ENCODE results near the gene VPS35L.

Gene VPS35L

GRCh38 chr16:19710191-19710908, 154.8 kb downstream of the VPS35L start:
- in situ Hi-C loops (cut with MboI; ENCODE audit: low sequenced_read_pairs, unreplicated experiment): no loop called here
- TF ChIP-seq, protein P1, sequence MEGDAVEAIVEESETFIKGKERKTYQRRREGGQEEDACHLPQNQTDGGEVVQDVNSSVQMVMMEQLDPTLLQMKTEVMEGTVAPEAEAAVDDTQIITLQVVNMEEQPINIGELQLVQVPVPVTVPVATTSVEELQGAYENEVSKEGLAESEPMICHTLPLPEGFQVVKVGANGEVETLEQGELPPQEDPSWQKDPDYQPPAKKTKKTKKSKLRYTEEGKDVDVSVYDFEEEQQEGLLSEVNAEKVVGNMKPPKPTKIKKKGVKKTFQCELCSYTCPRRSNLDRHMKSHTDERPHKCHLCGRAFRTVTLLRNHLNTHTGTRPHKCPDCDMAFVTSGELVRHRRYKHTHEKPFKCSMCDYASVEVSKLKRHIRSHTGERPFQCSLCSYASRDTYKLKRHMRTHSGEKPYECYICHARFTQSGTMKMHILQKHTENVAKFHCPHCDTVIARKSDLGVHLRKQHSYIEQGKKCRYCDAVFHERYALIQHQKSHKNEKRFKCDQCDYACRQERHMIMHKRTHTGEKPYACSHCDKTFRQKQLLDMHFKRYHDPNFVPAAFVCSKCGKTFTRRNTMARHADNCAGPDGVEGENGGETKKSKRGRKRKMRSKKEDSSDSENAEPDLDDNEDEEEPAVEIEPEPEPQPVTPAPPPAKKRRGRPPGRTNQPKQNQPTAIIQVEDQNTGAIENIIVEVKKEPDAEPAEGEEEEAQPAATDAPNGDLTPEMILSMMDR (IDR thresholded peaks at IDR 0.05; ENCODE audit: borderline replicate concordance, control extremely low read depth, extremely low read depth, insufficient read depth, missing control alignments): no peak
- DNase-seq (ENCODE audit: low spot score): no peak

DNA sequence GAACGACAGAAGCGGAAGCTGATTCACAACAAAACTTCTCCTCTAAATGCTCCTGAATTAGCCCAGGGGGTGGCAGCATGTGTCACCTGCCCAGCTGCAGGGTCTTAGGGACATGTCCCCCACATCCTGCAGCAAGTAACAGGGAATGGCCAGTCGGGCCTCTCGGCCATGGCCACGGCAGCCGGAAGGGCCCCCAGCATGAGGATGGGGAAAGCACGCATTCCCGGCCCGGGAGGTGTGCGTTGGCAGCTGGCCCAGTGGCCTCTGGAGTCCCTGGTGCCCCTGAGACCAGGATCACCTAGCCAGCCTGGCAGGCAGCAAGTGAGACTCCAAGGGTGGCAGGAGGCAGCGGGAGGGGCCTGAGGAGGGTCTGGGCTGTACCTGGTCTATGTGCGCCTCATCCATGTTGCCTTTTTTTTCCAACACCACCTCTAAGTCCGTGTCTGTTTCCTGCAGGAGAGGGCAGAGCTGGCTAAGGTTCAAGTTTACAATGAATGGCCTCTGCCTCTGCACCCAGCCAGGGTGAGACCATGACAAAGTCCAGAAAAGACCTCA, 155.6 kb downstream of the VPS35L start:
- peak; percentile 24 for DNase-seq (ENCODE audit: low spot score)
- in situ Hi-C loops (cut with MboI; ENCODE audit: low sequenced_read_pairs, unreplicated experiment): no loop called here
- TF ChIP-seq, protein P1 (IDR thresholded peaks at IDR 0.05; ENCODE audit: borderline replicate concordance, control extremely low read depth, extremely low read depth, insufficient read depth, missing control alignments): no peak

DNA sequence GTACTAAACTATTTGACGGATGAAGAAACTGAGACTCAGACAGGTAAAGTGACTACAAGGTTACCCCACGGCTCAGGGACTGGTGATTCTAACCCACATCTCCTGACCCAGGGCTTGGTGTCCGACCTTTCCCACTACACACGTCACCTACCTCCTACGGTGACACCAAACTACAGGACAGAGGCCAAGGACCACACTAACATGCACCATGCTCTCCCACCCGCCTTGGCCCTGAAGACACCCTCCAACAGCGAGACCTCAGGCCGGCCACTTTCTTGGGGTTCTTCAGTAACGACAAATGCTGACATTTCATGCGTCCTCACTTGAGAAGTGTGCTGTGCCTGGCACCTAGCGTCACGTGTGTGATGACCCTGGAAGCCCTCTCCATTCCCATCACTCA, 156.1 kb downstream of the VPS35L start:
- DNase-seq (ENCODE audit: low spot score): no peak
- in situ Hi-C loops (cut with MboI; ENCODE audit: low sequenced_read_pairs, unreplicated experiment): no loop called here
- TF ChIP-seq, protein P1 (IDR thresholded peaks at IDR 0.05; ENCODE audit: borderline replicate concordance, control extremely low read depth, extremely low read depth, insufficient read depth, missing control alignments): no peak

GRCh38 chr16:19712418-19713058, 157.0 kb downstream of the VPS35L start:
- no peak for DNase-seq (ENCODE audit: low spot score)
- TF ChIP-seq, protein P1 (IDR thresholded peaks at IDR 0.05; ENCODE audit: borderline replicate concordance, control extremely low read depth, extremely low read depth, insufficient read depth, missing control alignments): no peak
- in situ Hi-C loops (cut with MboI; ENCODE audit: low sequenced_read_pairs, unreplicated experiment): no loop called here

DNA sequence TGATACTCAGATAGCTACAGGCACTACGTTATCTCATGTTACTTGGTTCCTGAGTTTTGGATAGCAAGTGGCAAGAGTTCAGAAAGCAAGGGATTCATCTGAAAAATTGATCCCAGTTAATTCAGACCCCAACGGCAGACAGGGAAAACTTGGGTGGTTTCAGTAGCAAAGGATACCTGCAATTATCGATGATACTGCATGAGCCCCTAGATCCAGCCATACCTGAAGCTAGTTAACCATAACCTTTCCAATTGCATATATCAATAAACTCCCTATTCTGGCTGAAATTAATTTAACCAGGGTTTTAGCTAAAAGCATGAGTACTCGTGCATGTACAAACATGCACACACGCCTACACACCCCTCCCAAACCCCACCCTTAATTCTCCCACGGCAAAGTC, 158.2 kb downstream of the VPS35L start:
- no peak for DNase-seq (ENCODE audit: low spot score)
- in situ Hi-C loops (cut with MboI; ENCODE audit: low sequenced_read_pairs, unreplicated experiment): no loop called here
- TF ChIP-seq, protein P1 (IDR thresholded peaks at IDR 0.05; ENCODE audit: borderline replicate concordance, control extremely low read depth, extremely low read depth, insufficient read depth, missing control alignments): no peak

- TF ChIP-seq, protein P1 (IDR thresholded peaks at IDR 0.05; ENCODE audit: borderline replicate concordance, control extremely low read depth, extremely low read depth, insufficient read depth, missing control alignments): no peak
- no peak for DNase-seq (ENCODE audit: low spot score)
- in situ Hi-C loops (cut with MboI; ENCODE audit: low sequenced_read_pairs, unreplicated experiment): no loop called here
These were observed 160.1 kb downstream of the VPS35L start for GRCh38 chr16:19715566-19715965.
